Prostate gland (tissue), 2 donors: Measurements from ENCODE around the gene SHROOM4. TPM values are rescaled to one million over a fixed set of nuclear protein-coding genes. Genes with fewer than 3 reads are reported as not detected.

Source experiments
- DNase-seq: peaks from one replicate; pipeline ENCODE4 v3.0.0-alpha.2; 2019; ENCODE audit warnings: low spot score
- H3K27ac ChIP-seq, 2 donors: fragments of 200-600 bp; sonication (generic); 2 replicates each; pipeline ENCODE4 v1.5.1; 2017 to 2019
- H3K27me3 ChIP-seq: fragments of 200-600 bp; sonication (generic); replicated peaks from 2 replicates; pipeline ENCODE4 v1.5.1; 2019; ENCODE audit not compliant: insufficient read depth
- H3K36me3 ChIP-seq, 2 donors: fragments of 200-600 bp; sonication (generic); 1 replicate in 1 of 2; 2 replicates in 1 of 2; pipeline versions ENCODE4 v1.5.1 to v1.8.1; 2017 to 2019
- H3K4me1 ChIP-seq: fragments of 200-600 bp; sonication (generic); replicated peaks from 2 replicates; pipeline ENCODE4 v1.5.1; 2019
- H3K4me3 ChIP-seq, 2 donors: fragments of 200-600 bp; sonication (generic); 2 replicates each; pipeline ENCODE4 v1.5.1; 2017 to 2019
- H3K9me3 ChIP-seq: fragments of 200-600 bp; sonication (generic); 2 replicates; pipeline ENCODE4 v1.5.1; 2017
- CTCF ChIP-seq, 4 experiments: fragments of 200-600 bp in 2 of 4; fragments of 450-650 bp in 2 of 4; sonication (generic) in 2 of 4; IDR thresholded peaks; 1 replicate in 3 of 4; 2 replicates in 1 of 4; pipeline ENCODE4 v1.5.1; 2016 to 2019; ENCODE audit warnings: antibody characterized with exemption in 4 of 4, mild to moderate bottlenecking in 2 of 4, moderate library complexity in 2 of 4
- POLR2A ChIP-seq: fragments of 450-650 bp; IDR thresholded peaks from one replicate; pipeline ENCODE4 v1.6.1; 2016; ENCODE audit warnings: antibody characterized with exemption, mild to moderate bottlenecking
- POLR2AphosphoS5 ChIP-seq: sonication (generic); formaldehyde crosslinking; IDR thresholded peaks from one replicate; pipeline ENCODE4 v1.6.1; 2017; ENCODE audit warnings: antibody characterized with exemption
- WGBS: methylation state at CpG from one replicate; pipeline ENCODE4 v1.1.5; 2018; 5-methylcytosine and 5-hydroxymethylcytosine counted together
- intact Hi-C: fragments of 100-400 bp; cut with DNase I; formaldehyde crosslinking; loops from one replicate; pipeline ENCODE4 v1.14.2; 2022
- total RNA-seq, 2 donors: library from RNA; depleted of rRNA; stranded (reverse); fragments of >200 nt; gene quantifications; one replicate each; pipeline ENCODE4 v1.1.0, GENCODE V29; 2016

SHROOM4 gene
- total RNA-seq, 2 donors from 2014 or later, result 6.1 to 7.3 TPM

DNA sequence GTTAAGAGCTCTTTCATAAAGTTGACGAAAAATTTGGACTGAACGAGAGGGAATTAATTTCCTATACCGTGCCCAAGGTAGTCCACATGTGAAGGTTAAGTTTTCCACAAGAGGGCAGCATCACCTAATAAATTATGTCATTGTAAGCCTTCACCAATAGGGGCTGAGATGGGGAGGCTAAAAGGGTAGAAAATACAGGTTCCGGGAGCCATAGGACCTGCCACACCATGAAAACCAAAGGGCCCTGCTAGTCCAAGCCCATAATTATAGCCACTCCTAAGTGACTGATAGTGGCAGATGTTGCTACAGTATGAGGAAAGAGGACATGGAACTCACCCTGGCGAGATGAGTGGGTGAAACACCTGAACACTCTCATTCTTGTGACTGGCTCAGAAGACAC lies 122.2 kb downstream of the SHROOM4 start:
- Histone ChIP-seq H3K4me1 (no peaks in the 10 kb centered on the region), H3K9me3 (no peaks in the 10 kb centered on the region), H3K4me3 (no peak overlapping the region), H3K27me3 (no peaks in the 10 kb centered on the region), H3K36me3 (no peaks in the 10 kb centered on the region), H3K27ac (no peak overlapping the region)
- peak; percentile 3 for DNase-seq
- no peak for TF ChIP-seq POLR2A
- no peak for TF ChIP-seq POLR2AphosphoS5
- peak in 3 of 4 experiments; percentile 33 to 65 (median 58) for TF ChIP-seq CTCF (IDR thresholded peaks at IDR 0.05)
- intact Hi-C loops, result loop anchor here (10.0 kb wide), 1 partner anchor 213 kb away; no protein-coding TSS in a partner anchor
- WGBS, result 22% methylated on average over 5 of the region's 5 CpGs

GRCh38 chrX:50684871-50685270 lies 129.1 kb downstream of the SHROOM4 start:
- no peak overlapping the region for H3K27ac ChIP-seq
- no peaks in the 10 kb centered on the region for H3K9me3 ChIP-seq
- WGBS, result 27% methylated on average over 2 of the region's 2 CpGs
- no peaks in the 10 kb centered on the region for H3K4me1 ChIP-seq
- H3K27me3 ChIP-seq, result no peaks in the 10 kb centered on the region
- H3K4me3 ChIP-seq, result no peak overlapping the region
- intact Hi-C loops, result no loop called here
- DNase-seq, result no peak
- no peaks in the 10 kb centered on the region for H3K36me3 ChIP-seq
- TF ChIP-seq POLR2AphosphoS5 (no peak), POLR2A (no peak), CTCF (IDR thresholded peaks at IDR 0.05) (no peak)

DNA sequence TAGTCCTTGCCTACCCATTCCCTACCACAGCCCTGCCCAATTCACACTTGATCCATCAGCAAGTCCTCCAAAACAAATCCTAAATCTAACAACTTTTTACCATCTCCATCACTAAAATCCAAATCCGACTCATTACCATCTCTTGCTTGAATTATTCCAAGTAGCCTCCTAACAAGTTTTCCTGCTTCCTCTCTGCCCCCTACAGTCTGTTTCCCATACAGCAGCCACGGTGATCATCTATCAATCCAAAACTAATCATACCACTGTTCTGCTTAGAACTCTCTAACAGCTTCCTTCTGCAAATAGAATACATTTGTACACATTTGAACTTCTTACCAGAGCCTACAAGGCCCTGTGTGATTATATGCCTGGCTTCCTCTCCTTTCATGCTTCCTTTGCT lies 133.0 kb downstream of the SHROOM4 start:
- no peak for TF ChIP-seq POLR2A
- no peak for TF ChIP-seq POLR2AphosphoS5
- TF ChIP-seq CTCF (IDR thresholded peaks at IDR 0.05), result peak in 1 of 4 experiments; percentile 18
- no peak for DNase-seq
- H3K9me3 ChIP-seq, result no peaks in the 10 kb centered on the region
- intact Hi-C loops, result no loop called here
- H3K27ac ChIP-seq, result no peak overlapping the region
- no peaks in the 10 kb centered on the region for H3K4me1 ChIP-seq
- H3K4me3 ChIP-seq, result no peak overlapping the region
- 88% methylated on average over 2 of the region's 2 CpGs for WGBS
- no peaks in the 10 kb centered on the region for H3K36me3 ChIP-seq
- no peaks in the 10 kb centered on the region for H3K27me3 ChIP-seq

DNA sequence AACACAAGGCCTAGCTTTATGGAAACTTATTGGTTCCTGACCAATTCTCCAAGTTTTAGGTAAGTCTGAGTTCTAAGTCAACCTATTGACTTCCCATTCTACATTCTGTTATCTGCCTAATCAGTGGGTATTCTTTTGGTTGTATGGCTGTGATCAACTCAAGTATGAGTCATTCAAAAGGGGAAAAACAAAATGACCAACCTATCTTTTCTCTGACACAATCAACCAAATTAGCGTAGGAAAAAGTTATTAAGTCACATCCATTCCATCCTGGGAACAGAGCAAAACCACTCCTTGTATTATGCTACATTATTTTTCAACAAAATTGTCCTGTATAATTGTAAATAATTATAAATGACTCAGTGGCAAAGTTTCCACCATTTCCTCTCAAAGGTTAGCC lies 136.2 kb downstream of the SHROOM4 start:
- DNase-seq, result no peak
- H3K9me3 ChIP-seq, result no peaks in the 10 kb centered on the region
- H3K27me3 ChIP-seq, result no peaks in the 10 kb centered on the region
- H3K27ac ChIP-seq, result no peak overlapping the region
- 77% methylated on average over 1 of the region's 1 CpG for WGBS
- H3K4me3 ChIP-seq, result no peak overlapping the region
- intact Hi-C loops, result no loop called here
- H3K36me3 ChIP-seq, result no peaks in the 10 kb centered on the region
- no peak for TF ChIP-seq POLR2AphosphoS5
- TF ChIP-seq POLR2A, result no peak
- no peak for TF ChIP-seq CTCF (IDR thresholded peaks at IDR 0.05)
- H3K4me1 ChIP-seq, result no peaks in the 10 kb centered on the region

- intact Hi-C loops, result no loop called here
- no peaks in the 10 kb centered on the region for H3K4me1 ChIP-seq
- no peak for TF ChIP-seq POLR2AphosphoS5
- no peak for TF ChIP-seq CTCF (IDR thresholded peaks at IDR 0.05)
- TF ChIP-seq POLR2A, result no peak
- H3K9me3 ChIP-seq, result no peaks in the 10 kb centered on the region
- no peaks in the 10 kb centered on the region for H3K36me3 ChIP-seq
- H3K4me3 ChIP-seq, result no peak overlapping the region
- H3K27ac ChIP-seq, result no peak overlapping the region
- H3K27me3 ChIP-seq, result no peaks in the 10 kb centered on the region
- no peak for DNase-seq
- 31% methylated on average over 1 of the region's 1 CpG for WGBS
These were observed 142.3 kb downstream of the SHROOM4 start for GRCh38 chrX:50671661-50672060.
